Mesothelial cell of epicardium (in vitro differentiated cells): Measurements from ENCODE around the gene CDH15. TPM values are rescaled to one million over a fixed set of nuclear protein-coding genes. Genes with fewer than 3 reads are reported as not detected.

Experiments
- DNase-seq, 2 experiments: peaks; one replicate each; pipeline ENCODE4 v3.0.0; 2021; ENCODE audit warnings: low spot score in 2 of 2; ENCODE audit not compliant: unreplicated experiment in 2 of 2
- H3K27ac Mint-ChIP-seq: 2 replicates; pipeline ENCODE4 v1.8.0; 2021; ENCODE audit warnings: mixed read lengths
- H3K27me3 Mint-ChIP-seq: 2 replicates; pipeline ENCODE4 v1.8.0; 2021; ENCODE audit warnings: low read depth, mixed read lengths
- H3K36me3 Mint-ChIP-seq: 2 replicates; pipeline ENCODE4 v1.8.0; 2021; ENCODE audit warnings: mixed read lengths
- H3K4me1 Mint-ChIP-seq: 2 replicates; pipeline ENCODE4 v1.8.0; 2021; ENCODE audit warnings: mixed read lengths
- H3K4me3 Mint-ChIP-seq: 2 replicates; pipeline ENCODE4 v1.8.0; 2021; ENCODE audit warnings: mild to moderate bottlenecking, moderate library complexity, mixed read lengths
- H3K9me3 Mint-ChIP-seq: 2 replicates; pipeline ENCODE4 v1.8.0; 2021; ENCODE audit warnings: mixed read lengths
- CTCF ChIP-seq: fragments of 200-600 bp; sonication (generic); IDR thresholded peaks from one replicate; pipeline ENCODE4 v1.5.0; 2021; ENCODE audit warnings: antibody characterized with exemption; ENCODE audit not compliant: unreplicated experiment
- total RNA-seq: library from RNA; stranded (reverse); gene quantifications from 3 replicates; pipeline ENCODE4 v1.2.1, GENCODE V29; 2021

CDH15 gene
- total RNA-seq, 1 donor from 2014 or later, result 0.18 TPM

- no peak for DNase-seq
- Mint-ChIP-seq H3K4me3 (no peak overlapping the region), H3K4me1 (peaks cover 14% of the 10 kb centered on the region), H3K27ac (no peak overlapping the region), H3K9me3 (peaks cover under 1% of the 10 kb centered on the region), H3K36me3 (no peaks in the 10 kb centered on the region), H3K27me3 (peaks cover 4% of the 10 kb centered on the region)
- TF ChIP-seq CTCF, result no peak
These were observed 73.2 kb downstream of the CDH15 start for GRCh38 chr16:89244754-89245153.

Other genes starting within 250 kb of the CDH15 start
- 10.1 to 11.5 TPM (median 10.1 TPM) in 3 replicates for gene CBFA2T3, start 194.5 kb upstream of the CDH15 start, total RNA-seq
- gene ACSF3, start 77.9 kb upstream of the CDH15 start, total RNA-seq, result 35.7 to 41.5 TPM (median 37.7 TPM) in 3 replicates
- 1.1 to 1.7 TPM (median 1.1 TPM) in 3 replicates for gene SLC22A31, start 28.8 kb downstream of the CDH15 start, total RNA-seq
- 8.9 to 12.5 TPM (median 10.4 TPM) in 3 replicates for gene ZNF778, start 46.0 kb downstream of the CDH15 start, total RNA-seq